Spleen (tissue), 11 donors: ENCODE measurements around the gene FARP1. TPM values are rescaled to one million over a fixed set of nuclear protein-coding genes. Genes with fewer than 3 reads are reported as not detected.

Experiments
- DNase-seq: peaks from one replicate; pipeline ENCODE4 v3.0.0-alpha.2; 2020
- H3K27ac ChIP-seq, 8 donors: fragments of 200-600 bp; sonication (generic) in 7 of 8; 1 replicate in 4 of 8; 2 replicates in 4 of 8; pipeline versions ENCODE4 v1.5.0 to v1.8.0; 2016 to 2021; ENCODE audit warnings: inconsistent platforms in 4 of 8, mild to moderate bottlenecking in 4 of 8, moderate library complexity in 1 of 8
- H3K27me3 ChIP-seq, 7 donors: fragments of 200-600 bp; sonication (generic) in 6 of 7; replicated peaks in 1 of 7; 1 replicate in 4 of 7; 2 replicates in 3 of 7; pipeline versions ENCODE4 v1.5.0 to v1.8.0; 2016 to 2021; ENCODE audit warnings: inconsistent platforms in 3 of 7, mild to moderate bottlenecking in 1 of 7
- H3K36me3 ChIP-seq, 6 donors: fragments of 200-600 bp; sonication (generic) in 5 of 6; 1 replicate in 4 of 6; 2 replicates in 2 of 6; pipeline versions ENCODE4 v1.5.0 to v1.8.0; 2016 to 2021; ENCODE audit warnings: inconsistent platforms in 2 of 6
- H3K4me1 ChIP-seq, 6 donors: fragments of 200-600 bp; sonication (generic) in 5 of 6; 1 replicate in 3 of 6; 2 replicates in 3 of 6; pipeline versions ENCODE4 v1.5.0 to v1.8.0; 2016 to 2021; ENCODE audit warnings: inconsistent platforms in 3 of 6
- H3K4me3 ChIP-seq, 8 donors: fragments of 200-600 bp; sonication (generic) in 7 of 8; 1 replicate in 4 of 8; 2 replicates in 4 of 8; pipeline versions ENCODE4 v1.5.0 to v1.8.0; 2016 to 2021; ENCODE audit warnings: inconsistent platforms in 4 of 8, mild to moderate bottlenecking in 4 of 8, moderate library complexity in 2 of 8
- H3K9me3 ChIP-seq, 8 donors: fragments of 200-600 bp; sonication (generic) in 7 of 8; 1 replicate in 4 of 8; 2 replicates in 4 of 8; pipeline versions ENCODE4 v1.5.0 to v1.8.0; 2016 to 2021; ENCODE audit warnings: inconsistent platforms in 4 of 8
- CTCF ChIP-seq, 11 experiments: fragments of 200-600 bp in 7 of 11; fragments of 450-650 bp in 4 of 11; sonication (generic) in 4 of 11; IDR thresholded peaks in 8 of 11; conservative IDR thresholded peaks in 3 of 11; 1 replicate in 7 of 11; 2 replicates in 4 of 11; pipeline versions ENCODE4 v1.4.0 to v1.8.0; 2016 to 2021; ENCODE audit warnings: antibody characterized with exemption in 11 of 11, inconsistent platforms in 4 of 11, mild to moderate bottlenecking in 1 of 11
- POLR2A ChIP-seq, 3 donors: fragments of 450-650 bp; IDR thresholded peaks; one replicate each; pipeline ENCODE4 v1.5.1; 2017; ENCODE audit warnings: antibody characterized with exemption in 3 of 3, mild to moderate bottlenecking in 1 of 3
- POLR2AphosphoS5 ChIP-seq, 3 donors: sonication (generic); formaldehyde crosslinking; IDR thresholded peaks; one replicate each; pipeline ENCODE4 v1.5.1; 2017; ENCODE audit warnings: antibody characterized with exemption in 3 of 3
- WGBS, 5 donors: extraction: QIAGEN DNeasy Blood & Tissue Kit in 3 of 5; methylation state at CpG; one replicate each; pipeline versions ENCODE4 v1.1.5 to v1.1.7; 2013 to 2018; 5-methylcytosine and 5-hydroxymethylcytosine counted together
- intact Hi-C: fragments of 100-400 bp; cut with DNase I; formaldehyde crosslinking; loops from one replicate; pipeline ENCODE4 v1.15.0; 2023; ENCODE audit warnings: low total_unique reads
- polyA plus RNA-seq, 3 donors: library from polyadenylated mRNA; stranded (reverse); fragments of 200-250 nt; gene quantifications; one replicate each; pipeline ENCODE4 v1.2.1, GENCODE V29; 2013
- total RNA-seq, 7 donors: library from RNA; depleted of rRNA in 3 of 7; stranded (reverse); fragments of >200 nt in 3 of 7; fragmentation: NEBNext Ultra II Directional in 4 of 7; extraction: Animal tissue kit (Norgen Biotek cat#: 25700) in 4 of 7; gene quantifications; one replicate each; pipeline versions ENCODE4 v1.1.0 to v1.2.1, GENCODE V29; 2016 to 2021
- donor health status: healthy with polysubstance abuse.
- donor health status: DM: no; HTN: no; CAD: no; lungs with moderate emphysema.
- donor health status: DM: no; HTN: no; CAD: no.
- donor health status: Bipolar disorder and iron deficiency.
- donor health status: healthy.
- donor health status: DM: no; HTN: no; CAD: no.
- donor health status: DM: yes; HTN: yes; CAD: no.

Gene FARP1
- total and polyA plus RNA-seq, 10 donors: 3.7 to 60.9 (median 33.0) TPM

GRCh38 chr13:98220271-98220791 lies 77.4 kb downstream of the FARP1 start:
- H3K4me3 ChIP-seq: no peak overlapping the region
- no peaks in the 10 kb centered on the region for H3K36me3 ChIP-seq
- peaks cover 0 to 49% (median 14%) of the 10 kb centered on the region in 6 donors for H3K4me1 ChIP-seq
- no peaks in the 10 kb centered on the region for H3K27me3 ChIP-seq
- TF ChIP-seq CTCF (IDR thresholded peaks at IDR 0.05 in 8 of 11, conservative IDR thresholded peaks at IDR 0.05 in 3 of 11) (no peak), POLR2AphosphoS5 (IDR thresholded peaks at IDR 0.05) (no peak), POLR2A (IDR thresholded peaks at IDR 0.05) (no peak)
- 69 to 87% (median 78%) methylated on average over 4 of the region's 4 CpGs for WGBS, 5 donors
- no peak overlapping the region for H3K27ac ChIP-seq
- intact Hi-C loops: no loop called here
- no peaks in the 10 kb centered on the region for H3K9me3 ChIP-seq
- no peak for DNase-seq

GRCh38 chr13:98221234-98221633 lies 78.3 kb downstream of the FARP1 start:
- intact Hi-C loops: no loop called here
- H3K27me3 ChIP-seq: no peaks in the 10 kb centered on the region
- H3K36me3 ChIP-seq: no peaks in the 10 kb centered on the region
- peaks cover 0 to 41% (median 11%) of the 10 kb centered on the region in 6 donors for H3K4me1 ChIP-seq
- H3K27ac ChIP-seq: no peak overlapping the region
- DNase-seq: no peak
- H3K9me3 ChIP-seq: no peaks in the 10 kb centered on the region
- H3K4me3 ChIP-seq: no peak overlapping the region
- WGBS, 5 donors: 75 to 89% (median 83%) methylated on average over 6 of the region's 6 CpGs
- TF ChIP-seq POLR2AphosphoS5 (IDR thresholded peaks at IDR 0.05): no peak
- TF ChIP-seq POLR2A (IDR thresholded peaks at IDR 0.05): no peak
- no peak for TF ChIP-seq CTCF (IDR thresholded peaks at IDR 0.05 in 8 of 11, conservative IDR thresholded peaks at IDR 0.05 in 3 of 11)

- Histone ChIP-seq H3K27ac (no peak overlapping the region), H3K27me3 (no peaks in the 10 kb centered on the region), H3K4me3 (no peak overlapping the region), H3K36me3 (no peaks in the 10 kb centered on the region), H3K9me3 (no peaks in the 10 kb centered on the region), H3K4me1 (peaks cover 0 to 34% (median 11%) of the 10 kb centered on the region in 6 donors)
- TF ChIP-seq CTCF (IDR thresholded peaks at IDR 0.05 in 8 of 11, conservative IDR thresholded peaks at IDR 0.05 in 3 of 11) (no peak), POLR2AphosphoS5 (IDR thresholded peaks at IDR 0.05) (no peak), POLR2A (IDR thresholded peaks at IDR 0.05) (no peak)
- WGBS, 5 donors: 82 to 89% (median 86%) methylated on average over 5 of the region's 5 CpGs
- intact Hi-C loops: no loop called here
- no peak for DNase-seq
Measured at GRCh38 chr13:98222081-98222554, 79.2 kb downstream of the FARP1 start.

- intact Hi-C loops: no loop called here
- no peak for DNase-seq
- peaks cover 0 to 34% (median 11%) of the 10 kb centered on the region in 6 donors for H3K4me1 ChIP-seq
Measured at GRCh38 chr13:98222816-98223215, 79.9 kb downstream of the FARP1 start.

More at GRCh38 chr13:98222816-98223215, 79.9 kb downstream of the FARP1 start:
- no peaks in the 10 kb centered on the region for H3K36me3 ChIP-seq
- H3K9me3 ChIP-seq: peaks cover 0 to under 1% (median 0%) of the 10 kb centered on the region in 8 donors
- WGBS, 5 donors: 63 to 84% (median 73%) methylated on average over 7 of the region's 7 CpGs
- no peak overlapping the region for H3K4me3 ChIP-seq
- no peak overlapping the region for H3K27ac ChIP-seq
- no peaks in the 10 kb centered on the region for H3K27me3 ChIP-seq
- TF ChIP-seq CTCF (IDR thresholded peaks at IDR 0.05 in 8 of 11, conservative IDR thresholded peaks at IDR 0.05 in 3 of 11): no peak
- peak in 2 of 3 donors; percentile 62 to 69 for TF ChIP-seq POLR2AphosphoS5 (IDR thresholded peaks at IDR 0.05)
- no peak for TF ChIP-seq POLR2A (IDR thresholded peaks at IDR 0.05)
